GM18951 (cell line): ENCODE data around the gene INPP5A.

ENCODE experiments used
- POLR2A ChIP-seq: IDR thresholded peaks from 4 replicates; pipeline ENCODE4 v1.6.1; 2011; ENCODE audit warnings: mild to moderate bottlenecking; ENCODE audit not compliant: insufficient read length, insufficient read depth; ENCODE audit errors: extremely low read depth
- in situ Hi-C: fragments of 300-500 bp; cut with MboI; formaldehyde crosslinking; loops from one replicate; pipeline ENCODE4 v1.12.0; 2022; ENCODE audit warnings: low sequenced_read_pairs, mixed read lengths, inconsistent platforms; ENCODE audit not compliant: unreplicated experiment

Gene INPP5A

DNA sequence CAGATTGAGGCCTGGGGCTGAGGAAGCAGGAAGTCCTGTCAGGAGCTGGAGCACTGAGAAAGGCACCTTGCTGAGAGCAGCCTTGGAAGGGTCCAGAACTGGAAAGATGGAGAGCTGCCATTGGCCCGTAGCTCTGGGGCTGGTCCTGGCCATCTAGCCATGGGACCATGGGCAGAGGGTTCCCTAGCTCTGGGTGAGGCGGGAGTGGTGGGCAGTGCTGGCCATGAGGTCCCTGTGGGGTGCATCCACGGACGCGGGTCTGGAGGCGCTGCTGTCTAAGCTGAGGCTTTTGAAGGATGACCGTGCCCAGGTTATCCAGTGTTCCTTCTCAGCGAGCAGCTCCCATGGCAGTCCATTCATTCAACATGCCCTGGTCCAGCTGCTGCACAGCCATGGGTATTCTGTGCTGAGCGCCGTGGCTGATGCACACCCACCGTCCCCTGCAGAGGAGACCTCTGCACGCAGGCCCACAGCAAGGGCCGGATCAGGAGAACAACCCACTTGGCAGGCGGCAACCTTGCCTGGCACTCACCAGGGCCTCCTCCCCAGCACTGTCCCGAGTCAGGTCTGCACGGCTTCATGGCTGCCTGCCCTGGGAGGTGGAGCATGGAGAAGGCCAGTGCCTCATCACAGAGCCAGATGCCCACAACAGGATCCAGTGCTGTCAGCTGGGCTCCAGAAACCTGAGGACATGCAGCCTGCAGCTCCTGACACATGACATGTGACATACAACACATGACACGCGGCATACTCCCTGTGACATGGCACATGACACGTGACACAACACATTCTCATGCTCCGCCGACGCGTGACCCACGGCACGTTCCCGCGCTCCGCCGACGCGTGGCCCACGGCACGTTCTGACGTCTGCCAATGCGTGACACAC is 121.9 kb downstream of the INPP5A start:
- in situ Hi-C loops = no loop called here
- no peak for TF ChIP-seq POLR2A

DNA sequence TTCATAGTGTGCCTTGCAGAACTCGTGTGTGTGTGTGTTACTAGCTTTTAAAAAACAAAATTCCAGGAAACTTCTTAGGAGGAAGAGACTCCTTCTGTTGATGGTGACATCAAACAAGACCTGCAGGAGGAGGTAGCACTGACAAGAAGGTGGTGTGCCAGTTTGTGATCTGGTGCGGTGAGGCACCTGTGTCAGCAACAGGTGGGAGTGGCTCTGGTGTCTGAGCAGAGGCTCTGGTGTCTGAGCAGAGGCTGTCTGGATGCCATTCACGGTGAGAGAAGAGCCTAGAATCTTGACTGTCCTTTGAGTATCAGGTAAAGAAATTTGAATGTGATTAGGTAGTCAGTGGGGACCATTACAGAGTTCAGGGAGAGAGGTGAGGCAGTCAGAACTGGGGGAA is 122.8 kb downstream of the INPP5A start:
- TF ChIP-seq POLR2A = no peak
- in situ Hi-C loops = no loop called here

DNA sequence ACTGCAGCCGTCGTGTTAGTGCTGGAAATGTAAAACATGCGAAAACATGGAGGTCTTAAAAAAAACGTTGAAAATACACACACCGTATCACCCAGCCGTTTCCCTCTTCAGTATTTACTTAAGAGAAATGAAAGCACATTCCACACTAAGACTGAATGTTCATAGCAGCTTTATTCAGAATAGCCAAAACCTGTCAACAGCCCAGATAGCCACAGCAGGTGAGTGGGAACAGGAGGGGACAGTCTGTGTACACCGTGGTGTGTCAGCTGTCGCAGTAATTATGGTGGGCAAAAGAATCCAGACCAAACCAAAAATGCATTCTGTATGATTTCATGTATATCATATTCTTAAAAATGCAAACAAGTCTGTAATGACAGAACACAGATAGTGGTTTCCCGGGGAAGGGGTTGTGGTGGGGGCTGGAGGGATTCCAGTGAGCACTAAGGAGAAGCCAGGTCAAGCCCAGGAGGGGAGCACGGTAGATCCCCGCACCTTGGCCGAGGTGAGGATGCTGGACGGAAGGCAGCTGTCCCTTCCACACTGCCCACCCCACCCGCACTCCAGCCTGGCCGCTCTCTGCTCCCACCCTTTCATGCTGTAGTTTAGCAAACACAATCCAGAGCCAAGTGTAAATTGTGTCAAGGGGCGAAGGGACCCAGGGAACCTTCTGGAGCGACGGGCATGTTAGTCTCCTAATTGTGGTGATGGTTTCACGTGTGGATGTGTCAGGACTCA is 124.8 kb downstream of the INPP5A start:
- in situ Hi-C loops = no loop called here
- TF ChIP-seq POLR2A = no peak

DNA sequence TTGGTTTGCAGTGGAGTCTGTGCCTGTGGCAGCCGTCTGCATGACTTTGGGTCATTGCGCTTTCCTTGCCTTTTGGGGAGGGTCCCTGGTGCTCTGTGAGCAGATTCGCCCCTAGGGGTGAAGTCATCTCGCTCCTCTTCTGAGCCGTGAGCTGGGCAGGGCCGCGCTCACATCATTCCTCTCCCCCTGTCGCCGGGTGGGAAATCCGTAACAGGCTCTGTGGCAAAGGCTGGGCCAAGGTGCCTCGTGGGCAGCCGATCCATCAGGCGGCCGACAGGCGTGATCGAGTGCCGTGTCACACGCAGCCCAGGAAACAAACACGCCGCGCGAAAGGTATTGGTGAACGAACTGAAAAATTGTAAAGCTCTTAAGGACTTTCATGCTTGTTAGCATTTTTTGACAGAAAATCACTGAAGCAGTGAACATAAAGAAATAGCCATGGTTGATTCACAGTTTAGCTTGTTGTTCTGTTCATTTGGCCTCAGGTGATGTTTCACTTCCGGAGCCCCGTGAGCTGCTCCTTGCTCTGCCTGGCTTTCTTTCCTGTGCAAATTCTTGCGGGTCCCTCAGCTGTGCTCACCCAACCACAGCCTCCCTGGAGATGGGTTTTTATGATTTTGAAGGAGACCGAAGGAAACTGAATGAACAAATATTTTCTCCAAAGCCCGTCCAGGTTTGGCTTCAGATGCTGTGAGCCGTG is 126.2 kb downstream of the INPP5A start:
- in situ Hi-C loops = no loop called here
- TF ChIP-seq POLR2A = no peak

DNA sequence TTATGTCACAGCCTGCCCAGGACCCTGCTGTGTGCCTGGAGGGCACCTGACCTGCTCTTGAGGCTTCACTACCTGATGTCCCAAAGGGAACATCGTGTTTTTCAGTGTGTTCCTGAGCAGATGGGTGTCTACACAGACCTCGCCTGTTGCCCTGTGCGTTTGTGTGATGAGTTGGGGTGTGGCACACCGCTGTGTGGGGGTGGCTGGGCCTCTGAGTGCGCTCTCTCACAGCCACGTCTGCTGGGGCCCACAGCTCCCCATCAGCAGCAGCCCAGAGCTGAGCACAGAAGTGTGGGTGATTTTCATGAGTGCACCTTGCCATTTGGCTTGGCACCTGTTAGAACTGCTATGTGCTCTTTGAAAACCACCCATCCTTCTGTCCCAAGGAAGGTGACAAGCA is 126.8 kb downstream of the INPP5A start:
- in situ Hi-C loops = no loop called here
- no peak for TF ChIP-seq POLR2A

DNA sequence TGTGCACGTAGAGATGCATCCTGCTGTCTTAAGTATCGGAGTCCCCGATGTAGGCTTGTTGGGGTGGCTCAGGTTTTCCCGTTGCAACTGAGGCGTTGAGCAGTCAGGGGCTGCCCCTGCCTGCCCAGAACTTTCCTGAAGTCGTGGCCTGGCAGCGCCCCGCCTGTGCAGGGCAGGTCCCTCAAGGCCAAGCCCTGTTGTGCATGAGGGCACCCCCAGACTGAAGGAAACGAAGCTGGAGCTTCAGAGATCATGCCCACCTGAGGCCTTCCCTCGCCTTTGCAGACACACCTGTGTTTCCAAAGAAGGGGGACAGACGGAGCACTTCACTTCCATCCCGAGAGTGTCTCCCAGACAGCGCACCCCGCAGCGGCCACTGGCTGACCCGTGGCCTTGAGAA is 127.3 kb downstream of the INPP5A start:
- TF ChIP-seq POLR2A = no peak
- in situ Hi-C loops = no loop called here

DNA sequence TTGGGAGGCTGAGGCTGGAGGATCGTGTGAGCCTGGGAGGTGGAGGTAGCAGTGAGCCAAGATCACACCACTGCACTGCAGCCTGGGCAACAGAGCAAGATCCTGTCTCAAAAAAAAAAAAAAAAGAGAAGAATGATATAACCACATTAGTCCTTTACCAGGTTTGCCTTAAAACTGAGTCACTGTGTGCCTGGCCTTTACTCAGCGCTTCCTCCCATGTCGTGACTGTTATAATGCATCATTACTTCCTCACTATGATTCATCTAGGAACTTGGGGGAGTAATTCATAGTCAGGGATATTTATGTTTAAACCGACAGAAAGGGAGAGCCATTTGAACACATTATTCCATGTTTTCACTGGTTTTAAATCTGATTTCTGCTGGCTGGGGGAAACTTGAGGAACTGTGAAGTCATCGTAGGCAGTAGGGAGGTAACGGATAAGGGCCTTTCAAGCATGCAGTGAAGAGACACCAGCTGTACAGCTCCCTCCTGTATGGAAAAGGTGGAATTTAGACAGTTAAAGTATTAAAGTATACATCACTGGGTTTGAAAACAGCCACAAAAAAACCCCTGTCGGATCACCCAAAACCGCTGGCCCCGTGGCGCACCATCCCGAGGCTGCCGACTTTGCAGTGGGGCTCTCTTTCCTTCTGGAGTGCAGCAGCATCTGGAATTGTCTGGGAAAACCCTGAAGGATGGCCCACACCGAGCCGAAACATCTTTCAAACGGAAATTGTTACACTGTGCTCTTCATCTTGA is 128.5 kb downstream of the INPP5A start:
- in situ Hi-C loops = no loop called here

DNA sequence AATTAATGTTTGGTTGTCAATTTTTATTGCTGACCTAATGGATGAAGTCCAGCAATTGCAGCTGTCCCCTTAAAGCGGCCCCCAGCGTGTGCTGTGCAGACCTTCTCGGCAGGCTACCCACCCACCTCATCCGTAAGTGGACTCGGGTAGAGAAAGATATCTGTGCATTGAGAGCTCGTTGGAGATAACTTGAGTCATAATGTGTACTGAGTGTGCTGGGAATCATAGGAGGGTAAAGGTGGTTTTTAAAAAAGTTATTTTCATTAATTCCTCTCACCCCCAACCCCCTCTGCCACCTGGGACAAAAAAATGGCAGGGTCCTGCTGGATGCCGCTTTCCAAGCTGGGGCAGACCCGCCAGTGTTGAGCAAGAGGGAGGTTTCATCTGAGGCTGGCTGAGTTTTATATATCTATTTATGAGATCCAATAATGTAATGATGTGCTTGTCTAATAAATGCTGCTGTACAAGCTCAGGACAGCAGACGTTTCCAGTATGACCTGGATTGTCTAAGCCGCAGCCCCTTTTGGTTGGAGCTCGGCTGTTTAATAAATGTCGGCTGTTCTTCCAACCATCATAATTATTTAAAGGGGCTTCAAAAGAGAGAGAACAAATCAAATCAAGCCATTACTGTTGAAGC is 129.2 kb downstream of the INPP5A start:
- in situ Hi-C loops = no loop called here
- TF ChIP-seq POLR2A = no peak

More for the DNA sequence above, 128.5 kb downstream of the INPP5A start:
- TF ChIP-seq POLR2A = no peak

DNA sequence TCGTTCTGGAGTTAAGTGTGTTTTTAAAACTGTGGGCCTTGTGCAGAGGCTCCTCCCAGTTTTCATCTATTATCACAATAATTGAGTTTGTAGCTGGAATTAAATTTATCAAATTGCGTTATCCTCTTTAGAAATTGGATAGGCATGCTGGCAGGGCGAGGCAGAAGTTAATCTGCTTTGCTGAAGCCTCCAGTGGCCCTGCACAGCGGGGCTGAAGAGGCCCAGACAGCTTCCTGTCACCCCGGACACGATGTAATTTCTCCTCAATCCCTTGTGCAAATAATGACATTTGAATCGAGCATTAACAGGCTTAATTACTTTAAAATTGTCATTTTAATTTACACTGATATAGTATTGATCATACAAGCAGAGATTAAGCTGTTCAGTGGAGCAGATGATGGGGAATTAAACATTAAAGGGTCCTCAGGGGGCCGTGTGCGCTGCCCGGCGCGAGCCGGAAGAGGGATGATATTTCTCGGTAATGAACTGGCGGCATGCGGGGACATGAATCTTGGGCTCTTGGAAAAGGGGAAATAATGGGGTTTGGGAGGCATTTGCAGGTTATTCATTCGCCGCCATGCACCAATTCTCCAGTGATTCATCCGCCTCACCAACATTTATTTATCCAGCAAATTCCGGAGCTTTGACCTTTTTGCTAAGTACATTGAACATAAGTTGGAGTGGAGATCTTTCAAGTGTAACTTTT is 129.9 kb downstream of the INPP5A start:
- TF ChIP-seq POLR2A = no peak
- in situ Hi-C loops = no loop called here

DNA sequence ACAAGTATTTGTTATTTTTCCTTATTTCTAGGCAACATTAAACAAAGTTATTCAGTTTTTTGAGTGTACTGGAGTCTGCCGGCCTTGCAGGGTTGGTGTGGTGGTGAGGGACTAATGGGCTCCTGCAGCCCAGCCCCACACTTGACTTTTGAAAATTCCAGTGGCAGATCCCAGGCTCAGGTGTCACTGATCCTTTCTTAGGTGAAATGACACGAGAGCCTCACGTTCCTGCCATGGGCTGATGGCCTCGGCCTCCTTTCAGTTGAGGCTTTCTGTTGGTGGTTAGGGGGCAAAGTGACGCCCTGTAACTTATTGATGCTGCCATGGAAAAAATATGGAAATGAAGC is 130.4 kb downstream of the INPP5A start:
- in situ Hi-C loops = no loop called here
- TF ChIP-seq POLR2A = no peak

DNA sequence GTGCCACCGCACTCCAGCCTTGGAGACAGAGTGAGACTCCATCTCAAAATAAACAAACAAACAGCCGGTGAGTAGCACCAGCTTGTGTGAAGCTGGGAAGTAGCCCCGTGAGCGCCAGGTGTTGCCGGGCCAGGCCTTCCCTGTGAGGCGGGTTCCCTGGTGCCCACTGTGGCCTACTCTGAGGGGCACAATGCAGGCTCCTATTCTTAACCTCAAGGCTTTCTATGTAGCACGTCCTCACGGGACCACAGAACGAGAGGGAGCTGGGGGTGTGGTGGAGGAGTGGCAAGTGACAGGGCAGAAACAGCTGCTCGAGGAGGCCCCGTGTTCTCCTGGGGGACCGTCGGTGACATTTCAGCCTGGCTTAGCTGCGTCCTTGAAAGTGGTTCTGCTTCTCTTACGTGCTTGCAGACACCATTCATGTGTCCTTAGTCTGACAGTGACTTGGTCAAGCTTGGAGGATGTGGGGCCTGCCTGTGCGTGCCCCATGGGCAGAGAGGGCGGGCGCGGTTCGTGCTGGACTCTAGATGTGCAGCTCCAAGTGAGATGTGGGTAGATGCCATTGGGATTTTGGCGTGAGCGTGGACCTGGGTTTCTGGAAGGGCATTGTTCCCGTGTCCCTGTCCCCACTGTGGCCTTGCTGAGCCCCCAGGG is 131.7 kb downstream of the INPP5A start:
- in situ Hi-C loops = no loop called here
- TF ChIP-seq POLR2A = no peak
